Liver (tissue), 3 donors: Measurements from ENCODE around the gene CRTAP.

ENCODE experiments used
- CTCF ChIP-seq: fragments of 150-350 bp; IDR thresholded peaks from 2 replicates; pipeline ENCODE4 v1.5.1; 2017; ENCODE audit warnings: improper control_type of control experiment, low read depth, low read length; ENCODE audit not compliant: missing input control
- EGR1 ChIP-seq, 2 donors: IDR thresholded peaks; 2 replicates each; pipeline ENCODE4 v1.6.1; 2016 to 2018; ENCODE audit warnings: antibody characterized with exemption in 2 of 2, low read depth in 2 of 2
- GABPA ChIP-seq, 2 donors: IDR thresholded peaks in 1 of 2; conservative IDR thresholded peaks in 1 of 2; 2 replicates each; pipeline ENCODE4 v1.6.1; 2016; ENCODE audit warnings: antibody characterized with exemption in 2 of 2, mild to moderate bottlenecking in 1 of 2, moderate library complexity in 1 of 2
- MAX ChIP-seq: IDR thresholded peaks from 2 replicates; pipeline ENCODE4 v1.6.1; 2016; ENCODE audit warnings: antibody characterized with exemption
- RAD21 ChIP-seq, 2 donors: IDR thresholded peaks; 2 replicates each; pipeline ENCODE4 v1.6.1; 2016; ENCODE audit warnings: antibody characterized with exemption in 2 of 2, mild to moderate bottlenecking in 2 of 2
- YY1 ChIP-seq: IDR thresholded peaks from 2 replicates; pipeline ENCODE4 v1.6.1; 2016; ENCODE audit warnings: antibody characterized with exemption, mild to moderate bottlenecking
- TF ChIP-seq, protein P1 (sequence below): IDR thresholded peaks from 2 replicates; pipeline ENCODE4 v1.6.1; 2016; ENCODE audit warnings: antibody characterized with exemption, mild to moderate bottlenecking
- donor health status: healthy.
- donor health status: healthy.

GRCh38 chr3:33179132-33179531 lies 65.3 kb downstream of the CRTAP start:
- TF ChIP-seq CTCF: no peak
- TF ChIP-seq RAD21 (IDR thresholded peaks at IDR 0.05): no peak
- no peak for TF ChIP-seq GABPA (IDR thresholded peaks at IDR 0.05 in 1 of 2, conservative IDR thresholded peaks at IDR 0.05 in 1 of 2)
- TF ChIP-seq EGR1 (IDR thresholded peaks at IDR 0.05; ENCODE audit: low read depth in 2 of 2): no peak
- TF ChIP-seq MAX: no peak
- TF ChIP-seq, protein P1, sequence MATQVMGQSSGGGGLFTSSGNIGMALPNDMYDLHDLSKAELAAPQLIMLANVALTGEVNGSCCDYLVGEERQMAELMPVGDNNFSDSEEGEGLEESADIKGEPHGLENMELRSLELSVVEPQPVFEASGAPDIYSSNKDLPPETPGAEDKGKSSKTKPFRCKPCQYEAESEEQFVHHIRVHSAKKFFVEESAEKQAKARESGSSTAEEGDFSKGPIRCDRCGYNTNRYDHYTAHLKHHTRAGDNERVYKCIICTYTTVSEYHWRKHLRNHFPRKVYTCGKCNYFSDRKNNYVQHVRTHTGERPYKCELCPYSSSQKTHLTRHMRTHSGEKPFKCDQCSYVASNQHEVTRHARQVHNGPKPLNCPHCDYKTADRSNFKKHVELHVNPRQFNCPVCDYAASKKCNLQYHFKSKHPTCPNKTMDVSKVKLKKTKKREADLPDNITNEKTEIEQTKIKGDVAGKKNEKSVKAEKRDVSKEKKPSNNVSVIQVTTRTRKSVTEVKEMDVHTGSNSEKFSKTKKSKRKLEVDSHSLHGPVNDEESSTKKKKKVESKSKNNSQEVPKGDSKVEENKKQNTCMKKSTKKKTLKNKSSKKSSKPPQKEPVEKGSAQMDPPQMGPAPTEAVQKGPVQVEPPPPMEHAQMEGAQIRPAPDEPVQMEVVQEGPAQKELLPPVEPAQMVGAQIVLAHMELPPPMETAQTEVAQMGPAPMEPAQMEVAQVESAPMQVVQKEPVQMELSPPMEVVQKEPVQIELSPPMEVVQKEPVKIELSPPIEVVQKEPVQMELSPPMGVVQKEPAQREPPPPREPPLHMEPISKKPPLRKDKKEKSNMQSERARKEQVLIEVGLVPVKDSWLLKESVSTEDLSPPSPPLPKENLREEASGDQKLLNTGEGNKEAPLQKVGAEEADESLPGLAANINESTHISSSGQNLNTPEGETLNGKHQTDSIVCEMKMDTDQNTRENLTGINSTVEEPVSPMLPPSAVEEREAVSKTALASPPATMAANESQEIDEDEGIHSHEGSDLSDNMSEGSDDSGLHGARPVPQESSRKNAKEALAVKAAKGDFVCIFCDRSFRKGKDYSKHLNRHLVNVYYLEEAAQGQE: no peak
- TF ChIP-seq YY1: no peak
